22Rv1 (cell line): Measurements from ENCODE around the gene WRAP73.

Experiments used
- CTCF ChIP-seq: fragments of 450-650 bp; IDR thresholded peaks from 2 replicates; pipeline ENCODE4 v1.5.1; 2017; ENCODE audit warnings: mild to moderate bottlenecking
- ZFX ChIP-seq: fragments of 450-650 bp; IDR thresholded peaks from 2 replicates; pipeline ENCODE4 v1.6.1; 2017; ENCODE audit warnings: antibody characterized with exemption, borderline replicate concordance

- no peak for TF ChIP-seq CTCF
- no peak for TF ChIP-seq ZFX
These were observed 6.8 kb downstream of the WRAP73 start for GRCh38 chr1:3642919-3643675.
